Ramos (cell line): Measurements from ENCODE around the gene CRIM1.

ENCODE experiments used
- in situ Hi-C: fragments of 300-500 bp; cut with MboI; formaldehyde crosslinking; loops from one replicate; pipeline ENCODE4 v1.14.3; 2022; ENCODE audit warnings: low sequenced_read_pairs; ENCODE audit not compliant: unreplicated experiment

Gene CRIM1

DNA sequence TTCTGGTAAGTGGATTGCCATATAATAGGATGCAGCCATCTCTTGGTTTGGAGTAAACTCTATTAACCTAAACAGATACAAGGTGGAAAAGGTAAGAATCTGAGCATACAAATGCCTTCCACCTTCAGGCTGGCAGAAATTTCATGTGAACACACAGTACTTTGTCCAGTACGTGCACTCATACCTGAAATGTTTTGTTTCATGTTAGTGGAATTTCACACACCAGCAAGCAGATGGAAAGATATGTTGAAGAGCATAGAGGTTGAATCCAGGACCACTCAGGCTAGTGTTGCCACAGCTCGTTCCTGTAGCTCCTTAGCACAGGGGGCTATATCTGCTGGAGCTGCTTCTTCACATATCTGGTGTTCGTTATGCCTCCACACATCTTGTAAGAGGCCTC, 34.0 kb downstream of the CRIM1 start:
- in situ Hi-C loops = no loop called here

DNA sequence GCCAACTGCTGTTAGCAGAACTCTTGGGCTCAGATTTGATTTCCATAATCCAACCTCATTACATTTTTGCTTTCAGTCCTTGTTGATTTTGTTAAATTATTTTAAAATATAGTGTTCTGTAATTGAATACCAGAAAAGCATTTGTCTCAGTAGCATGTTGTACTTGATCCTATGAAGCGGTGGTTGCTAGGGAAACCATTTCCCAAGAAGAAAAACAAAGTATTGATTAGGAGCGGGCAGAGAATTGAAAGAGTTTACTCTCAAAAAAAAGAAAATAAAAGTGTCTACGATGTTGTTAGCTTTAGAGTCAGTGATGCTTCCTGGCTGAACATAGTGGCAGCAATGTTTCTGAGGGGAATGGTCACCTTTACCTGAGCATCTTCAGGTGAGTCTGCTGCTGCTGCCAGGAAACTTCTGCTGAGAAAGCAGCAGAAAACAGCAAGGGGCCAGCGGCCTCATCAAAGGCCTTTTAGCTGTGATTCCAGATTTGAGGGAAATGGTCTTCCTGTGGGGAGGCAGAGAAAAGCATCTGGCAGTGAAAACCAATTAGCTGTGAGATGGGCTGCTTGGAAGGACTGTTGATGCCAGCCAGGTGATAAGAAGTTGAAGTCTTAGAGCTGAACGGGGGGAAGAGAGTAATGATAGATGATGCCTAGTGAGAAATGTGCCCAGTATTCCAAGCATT, 37.1 kb downstream of the CRIM1 start:
- in situ Hi-C loops = no loop called here

DNA sequence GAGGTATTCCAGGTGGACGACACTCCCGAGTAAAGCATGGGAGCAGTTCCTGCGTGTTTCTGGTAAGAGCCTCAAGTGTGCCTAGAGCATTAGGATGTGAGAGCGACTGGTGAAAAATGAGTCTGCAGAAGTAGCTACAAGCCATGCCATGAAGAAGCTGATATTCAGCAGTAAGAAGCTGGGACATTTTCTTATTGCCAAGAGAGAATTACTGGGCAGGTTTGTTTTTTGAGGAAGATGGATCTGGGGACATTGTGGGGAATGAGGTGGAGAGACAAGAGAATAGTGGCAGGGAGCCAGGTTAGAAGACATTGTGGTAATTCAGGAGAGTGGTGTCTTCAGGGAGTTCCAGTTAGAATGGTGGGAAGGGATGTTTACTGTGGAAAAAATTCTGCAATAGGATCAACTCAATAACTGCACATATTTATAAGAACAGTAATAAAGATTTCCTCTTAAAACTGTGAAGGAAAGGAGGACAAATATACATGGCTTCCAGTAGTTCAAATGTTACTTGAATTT, 38.2 kb downstream of the CRIM1 start:
- in situ Hi-C loops = no loop called here

DNA sequence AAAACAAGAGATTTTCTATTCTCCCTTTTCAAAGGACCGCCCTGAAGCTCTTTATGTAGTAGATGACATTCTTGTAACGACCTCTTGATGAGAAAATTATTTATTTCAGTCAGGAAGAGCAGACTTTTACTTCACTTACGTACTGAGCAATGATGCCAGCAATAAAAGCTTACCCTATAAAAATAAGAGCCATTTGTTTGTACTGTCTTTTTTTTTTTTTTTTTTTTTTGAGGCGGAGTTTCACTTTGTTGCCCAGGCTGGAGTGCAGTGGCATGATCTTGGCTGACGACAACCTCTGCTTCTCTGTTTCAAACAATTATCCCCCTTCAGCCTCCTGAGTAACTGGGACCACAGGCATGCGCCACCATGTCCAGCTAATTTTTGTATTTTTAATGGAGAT, 39.2 kb downstream of the CRIM1 start:
- in situ Hi-C loops = no loop called here

DNA sequence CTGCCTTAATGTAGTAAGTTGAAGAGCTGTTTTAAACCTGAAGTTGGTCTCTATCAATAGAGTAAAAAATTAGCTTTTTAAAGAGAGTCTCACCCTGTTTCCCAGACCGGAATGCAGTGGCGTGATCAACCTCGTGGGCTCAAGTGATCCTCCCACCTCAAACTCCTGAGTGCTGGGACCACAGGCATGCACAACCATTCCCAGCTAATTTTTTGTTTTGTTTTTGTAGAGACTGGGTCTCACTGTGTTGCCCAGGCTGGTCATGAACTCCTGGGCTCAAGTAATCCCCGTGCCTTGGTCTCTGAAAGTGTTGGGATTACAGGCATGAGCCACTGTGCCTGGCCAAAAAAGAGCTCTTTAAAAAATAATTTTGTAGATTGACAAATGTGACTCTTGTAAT, 40.3 kb downstream of the CRIM1 start:
- in situ Hi-C loops = no loop called here

DNA sequence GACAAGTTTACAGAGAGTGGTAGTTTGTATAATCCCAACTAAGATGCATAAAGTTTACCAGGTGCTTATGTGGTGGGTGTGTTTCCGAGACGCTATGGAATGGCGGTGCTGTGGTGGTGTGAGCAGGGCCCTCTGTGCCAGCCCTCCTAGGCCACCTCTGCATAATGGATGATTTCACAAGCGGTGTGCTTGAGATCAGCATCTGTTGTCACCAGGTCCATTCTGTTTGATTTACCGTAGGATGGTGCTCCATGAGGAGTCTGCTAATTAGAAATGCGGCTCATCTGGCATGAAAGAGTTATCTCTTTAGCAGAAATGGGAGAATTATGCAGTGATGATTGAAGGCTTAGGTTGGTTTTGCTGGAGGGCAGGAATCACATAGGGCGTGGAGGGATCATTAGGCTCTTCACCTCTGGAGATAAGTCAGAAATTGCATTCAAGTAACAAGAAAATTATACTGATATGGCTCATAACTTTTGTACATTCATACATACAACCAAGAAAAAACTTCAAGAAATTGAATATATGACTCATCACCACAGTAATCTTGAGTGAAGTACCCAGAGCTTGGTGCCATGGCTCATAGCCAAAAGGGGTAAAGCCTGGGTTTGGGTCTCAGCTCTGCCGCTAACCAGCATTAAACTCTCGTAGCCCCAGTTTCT, 41.4 kb downstream of the CRIM1 start:
- in situ Hi-C loops = no loop called here

DNA sequence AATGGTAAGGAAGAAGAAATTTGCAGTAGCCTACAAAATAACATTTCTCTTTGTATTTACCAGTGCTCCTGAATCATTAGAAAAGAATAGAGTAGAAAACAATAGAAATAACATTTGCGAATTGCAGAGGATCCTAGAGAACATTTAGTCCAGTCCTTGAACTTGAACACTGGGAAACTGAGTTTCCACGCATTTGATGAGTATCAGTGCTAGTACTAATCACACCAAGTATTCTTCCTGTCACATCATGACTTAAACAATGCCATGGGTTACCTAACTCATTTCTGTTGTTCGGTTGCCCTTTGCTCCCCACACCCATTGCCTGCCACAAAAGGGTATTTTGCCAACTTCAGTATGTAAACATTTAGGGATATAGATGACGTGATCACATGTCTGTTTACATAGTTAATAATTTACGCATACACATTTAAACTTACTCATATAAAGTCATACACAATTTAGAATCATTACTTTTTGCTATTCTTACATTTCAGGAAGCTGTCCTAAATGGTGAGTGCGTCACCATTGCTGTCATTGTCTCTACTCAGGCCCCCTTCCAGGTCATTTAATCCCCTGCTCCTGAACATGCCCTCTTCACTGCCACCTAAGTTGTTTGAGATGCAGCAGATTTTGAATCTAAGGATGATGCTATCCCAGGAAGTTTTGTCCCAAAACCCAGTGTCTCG, 42.3 kb downstream of the CRIM1 start:
- in situ Hi-C loops = no loop called here

DNA sequence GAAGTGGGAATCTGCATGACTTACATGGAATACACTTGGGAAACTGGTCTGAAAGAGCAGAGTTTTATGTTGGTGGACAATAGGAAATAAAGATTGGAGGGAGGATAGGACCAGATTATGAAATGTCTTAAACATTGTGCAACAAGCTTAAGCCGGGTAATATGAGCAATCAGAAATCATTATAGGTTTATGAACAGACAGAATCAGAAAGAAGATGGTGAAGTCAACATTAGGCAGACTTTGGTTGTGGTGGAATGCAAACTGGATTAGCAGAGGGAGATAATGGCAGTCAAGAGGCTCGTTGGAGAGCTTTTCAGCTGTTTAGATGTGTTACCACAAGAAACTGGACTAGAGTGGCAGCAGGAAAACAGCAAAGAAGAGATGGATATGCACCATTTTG, 43.5 kb downstream of the CRIM1 start:
- in situ Hi-C loops = no loop called here

DNA sequence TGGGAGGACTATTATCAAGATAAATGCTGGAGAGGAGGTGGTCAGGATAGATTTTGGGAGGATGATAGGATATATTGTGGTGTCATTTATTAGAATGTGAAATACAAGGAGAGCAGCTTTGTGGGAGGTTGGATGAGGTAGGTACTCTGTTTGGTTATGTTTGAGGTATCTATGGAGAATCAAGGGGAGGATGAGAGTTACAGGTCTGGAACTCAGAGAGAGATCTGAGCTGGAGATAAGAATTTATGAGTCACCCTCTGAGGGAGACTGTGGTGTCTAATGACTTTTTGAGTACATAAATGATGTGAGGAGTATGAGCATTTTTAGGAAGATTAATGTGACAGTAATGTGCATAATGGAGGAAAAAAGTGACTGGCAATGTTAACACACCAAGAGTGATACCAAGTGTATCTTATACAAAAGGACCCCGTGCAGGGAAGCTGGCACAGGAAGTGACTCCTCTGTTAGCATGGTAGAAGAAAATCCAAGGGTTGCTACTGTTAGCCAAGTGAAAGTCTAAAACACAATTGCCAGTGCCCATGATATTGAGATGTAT, 48.2 kb downstream of the CRIM1 start:
- in situ Hi-C loops = no loop called here

DNA sequence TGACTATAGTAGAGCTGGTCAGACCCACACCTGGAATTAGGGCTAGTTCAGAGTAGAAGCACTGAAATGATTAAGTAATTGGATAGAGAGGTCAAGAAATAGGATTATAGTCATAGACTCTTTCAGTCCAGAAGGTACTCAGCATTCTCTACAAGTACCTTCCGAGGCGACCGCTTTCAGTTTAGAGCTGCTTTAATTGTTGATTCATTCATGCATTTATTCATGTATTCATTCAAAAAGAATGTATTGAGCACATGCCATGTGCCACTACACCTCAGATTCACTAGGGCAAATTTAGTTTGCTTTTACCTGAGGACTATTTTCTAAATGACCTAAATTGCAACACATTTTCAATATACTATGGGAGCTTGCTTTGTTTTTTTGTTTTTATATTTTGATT, 48.7 kb downstream of the CRIM1 start:
- in situ Hi-C loops = no loop called here

DNA sequence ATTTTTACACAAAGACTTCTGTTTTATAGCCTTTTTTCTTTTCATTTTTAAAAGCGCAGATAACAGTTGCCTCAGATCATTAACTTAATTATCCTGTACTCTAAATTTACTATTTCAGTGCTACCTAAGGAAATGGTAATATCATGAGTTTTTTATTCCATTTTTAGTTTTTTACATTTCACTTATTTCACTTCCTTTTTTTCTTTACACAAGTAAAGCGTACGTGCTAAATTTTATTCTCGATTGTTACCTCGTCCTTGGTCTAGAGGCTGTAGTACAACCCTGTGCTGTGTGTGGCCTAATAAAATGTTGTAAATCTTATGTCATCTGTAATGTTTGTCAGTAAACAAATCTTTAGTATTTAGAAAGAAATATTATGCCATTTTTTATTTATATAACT, 49.2 kb downstream of the CRIM1 start:
- in situ Hi-C loops = no loop called here

DNA sequence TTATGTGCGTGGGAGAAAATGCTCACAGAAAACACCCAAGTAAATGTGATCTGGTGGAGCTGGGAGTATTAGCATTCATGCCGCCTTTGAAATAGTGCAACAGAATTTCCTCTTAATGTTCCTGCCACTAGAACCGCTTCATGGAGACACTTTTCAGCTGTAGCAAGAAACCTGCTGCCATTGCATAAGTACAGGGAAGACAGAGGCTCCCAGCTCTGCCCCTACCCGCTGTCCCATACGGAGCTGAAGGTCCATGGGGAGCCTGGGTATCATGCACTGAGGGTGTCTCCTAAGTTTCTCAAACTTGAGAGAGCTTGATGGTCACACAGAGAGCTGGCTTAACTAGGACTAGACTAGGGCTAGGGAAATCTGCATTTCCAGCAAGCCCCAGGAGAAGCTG, 49.6 kb downstream of the CRIM1 start:
- in situ Hi-C loops = no loop called here

DNA sequence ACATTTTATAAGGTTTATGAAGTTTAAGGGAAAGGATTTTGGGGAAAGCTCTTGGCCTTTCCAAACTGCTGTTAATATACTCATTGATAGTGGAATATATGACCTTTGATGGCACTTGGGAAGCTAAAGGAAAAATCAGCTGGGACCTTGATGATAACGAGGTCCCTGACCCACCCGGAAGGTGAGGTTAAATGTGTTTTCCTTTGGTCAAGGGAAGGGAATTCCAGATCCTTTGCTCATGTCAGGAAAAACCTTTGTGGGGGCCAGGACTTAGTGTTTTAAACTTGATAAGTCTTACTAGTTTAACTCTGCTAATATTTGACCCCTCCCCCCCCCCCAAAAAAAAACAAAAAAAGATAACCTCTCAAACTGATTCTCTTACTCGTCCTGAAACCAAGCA, 50.7 kb downstream of the CRIM1 start:
- in situ Hi-C loops = no loop called here

DNA sequence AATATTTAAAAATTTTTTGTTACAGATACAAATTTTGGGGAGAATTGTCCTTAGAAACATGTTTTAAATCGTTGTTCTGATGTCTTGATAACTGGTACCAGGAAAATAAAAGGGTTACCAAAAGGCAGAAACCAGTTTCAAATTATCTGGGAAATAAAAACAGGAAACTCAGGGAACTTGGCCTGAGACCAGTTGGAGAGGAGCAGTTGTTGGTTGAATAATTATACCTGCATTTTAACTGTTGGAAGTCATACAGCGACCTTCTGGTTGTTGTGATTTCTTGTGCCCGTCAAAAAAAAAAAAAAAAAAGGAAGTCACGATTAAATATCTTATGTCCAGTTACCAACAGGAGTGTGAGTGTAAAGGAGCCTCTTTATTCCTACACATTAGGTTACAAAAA, 51.8 kb downstream of the CRIM1 start:
- in situ Hi-C loops = no loop called here

DNA sequence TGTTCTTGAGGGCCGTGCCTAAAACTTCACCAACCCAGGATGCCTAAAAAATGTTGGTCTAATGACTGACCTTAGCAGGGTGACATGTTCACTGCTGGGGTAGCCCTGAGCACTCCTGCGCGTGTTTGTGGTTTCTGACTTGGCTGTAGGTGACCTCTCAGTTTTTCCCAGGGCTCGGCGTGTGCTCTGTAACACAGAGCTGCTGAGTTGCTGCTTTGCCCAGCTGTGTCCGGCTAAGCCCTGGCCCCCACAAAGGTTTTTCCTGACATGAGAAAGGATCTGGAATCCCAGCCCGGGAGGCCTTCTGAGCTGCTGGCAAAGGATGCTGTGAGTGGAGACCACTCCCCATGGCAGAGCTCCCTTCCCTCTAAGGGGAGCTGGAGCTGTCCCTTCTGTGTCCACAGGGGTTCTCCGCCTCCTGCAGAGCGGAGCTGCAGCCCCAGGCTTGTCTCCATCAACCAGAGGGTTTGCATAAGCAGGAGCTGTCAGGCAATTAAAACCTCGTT, 52.7 kb downstream of the CRIM1 start:
- in situ Hi-C loops = no loop called here

DNA sequence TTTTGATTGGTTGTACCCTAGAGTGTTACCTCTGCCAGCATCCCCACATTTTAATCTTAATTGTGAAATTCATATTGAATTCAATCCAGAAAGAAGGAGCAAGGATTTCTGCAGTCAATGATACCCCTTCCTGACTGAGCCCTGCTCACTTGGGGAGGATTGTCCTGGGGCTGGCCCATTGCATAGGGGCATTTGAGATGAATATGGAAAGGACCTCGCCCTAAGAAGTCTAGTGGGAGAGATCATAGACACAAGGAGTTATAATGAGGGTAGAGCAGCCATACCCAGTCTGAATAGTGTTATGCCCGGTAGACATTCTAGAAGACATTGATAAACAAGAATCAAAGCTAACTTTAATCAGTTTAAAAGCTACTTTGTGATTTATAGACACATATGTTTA, 53.8 kb downstream of the CRIM1 start:
- in situ Hi-C loops = no loop called here

DNA sequence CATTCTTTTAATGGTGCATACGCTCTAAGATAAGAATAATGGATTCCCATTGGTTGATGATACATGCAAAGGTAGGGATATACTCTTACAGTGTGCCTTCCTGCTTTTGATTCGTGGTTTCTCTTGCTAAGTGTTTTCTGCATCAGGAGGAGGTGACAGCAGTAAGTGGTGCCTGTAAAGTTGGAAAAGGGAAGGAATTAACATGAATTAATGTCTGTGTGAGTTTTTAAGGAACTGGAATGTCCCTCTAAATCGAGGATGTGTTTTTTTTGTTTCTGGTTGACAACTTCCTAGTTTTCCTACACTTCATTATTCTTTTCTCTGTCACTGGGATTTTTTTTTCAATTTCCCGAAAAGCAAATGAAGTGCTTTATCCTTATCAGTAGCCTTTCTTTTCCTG, 54.4 kb downstream of the CRIM1 start:
- in situ Hi-C loops = no loop called here

DNA sequence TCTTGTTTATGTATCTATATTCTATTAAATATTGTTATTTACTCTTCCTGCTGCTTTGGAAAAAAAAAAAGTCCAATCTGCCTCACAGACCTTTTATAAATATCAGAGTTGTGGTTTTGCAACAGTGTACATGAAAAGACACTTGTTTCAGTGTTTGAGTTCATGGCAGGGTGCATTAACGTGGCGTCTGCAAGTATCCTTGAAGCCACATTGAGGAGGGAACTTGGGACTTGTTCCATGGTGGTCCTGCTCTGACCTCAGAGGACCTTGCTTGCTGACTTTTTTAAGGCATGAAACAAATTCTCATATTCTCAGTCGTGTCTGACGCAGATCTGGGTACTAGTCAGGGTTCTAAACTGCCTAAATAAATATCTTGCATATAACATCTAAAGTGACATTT, 55.1 kb downstream of the CRIM1 start:
- in situ Hi-C loops = no loop called here

DNA sequence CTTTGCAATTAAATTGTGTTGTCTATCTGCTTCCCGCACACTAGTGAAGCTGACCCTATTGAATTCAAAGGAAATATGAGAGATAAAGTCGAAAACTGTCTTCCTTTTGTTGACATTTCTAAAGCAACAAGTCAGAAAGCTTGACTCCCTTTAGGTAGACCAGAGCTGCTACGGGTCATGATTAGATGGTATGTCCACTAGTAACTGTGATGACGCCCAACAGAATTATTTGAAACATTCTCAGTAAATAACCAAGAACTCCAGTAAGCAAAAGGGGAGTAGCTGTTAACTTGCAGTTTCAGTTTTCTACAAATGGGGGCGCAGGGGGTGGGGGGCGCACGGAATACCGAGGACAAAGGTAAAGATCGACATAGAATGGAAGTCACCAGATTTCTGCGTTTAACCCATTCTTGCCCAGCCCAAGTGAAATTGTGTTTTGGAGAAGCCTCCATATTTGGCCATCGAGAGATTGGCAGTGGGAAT, 56.4 kb downstream of the CRIM1 start:
- in situ Hi-C loops = no loop called here

DNA sequence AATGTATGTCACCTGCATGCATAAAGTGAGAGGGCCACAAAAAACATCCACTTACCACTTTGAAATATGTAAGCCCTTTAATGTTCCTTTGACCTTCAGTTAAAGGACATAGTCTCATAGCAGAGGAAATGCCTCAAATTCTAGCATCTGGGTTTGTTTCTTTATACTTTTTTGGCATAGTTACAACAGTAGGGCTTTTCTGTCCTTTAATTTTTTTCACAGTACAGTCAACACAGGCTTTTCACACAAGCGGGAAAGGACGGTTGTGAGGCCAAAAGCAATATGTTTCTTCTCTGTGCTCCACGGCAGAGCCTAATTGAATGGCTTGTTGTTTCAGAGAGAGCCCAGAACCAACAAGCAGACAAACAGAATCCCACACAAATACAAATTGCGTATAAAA, 57.6 kb downstream of the CRIM1 start:
- in situ Hi-C loops = no loop called here

DNA sequence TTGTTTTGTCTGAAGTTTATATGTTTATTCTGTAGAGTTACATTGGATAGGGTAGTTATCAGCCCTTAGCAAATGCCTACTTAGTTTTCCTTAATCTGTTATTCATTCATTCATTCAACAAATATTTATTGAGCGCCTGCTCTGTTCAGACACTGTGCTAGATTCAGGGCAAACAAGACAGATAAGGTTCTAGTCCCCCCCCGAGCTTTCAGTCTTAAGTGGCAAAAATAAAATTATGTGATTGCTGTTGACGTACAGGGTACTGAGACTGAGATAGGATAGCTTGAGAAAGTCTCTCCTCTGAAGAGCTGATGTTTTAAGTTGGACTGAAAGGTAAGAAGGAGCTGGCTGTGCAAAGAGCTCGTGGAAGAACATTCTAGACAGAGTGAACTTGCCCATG, 58.7 kb downstream of the CRIM1 start:
- in situ Hi-C loops = no loop called here
